HEK293 (cell line): ENCODE measurements around the gene TPR.
A peak's percentile ranks its signal among the peaks of the same experiment; 100 is the strongest.

Source experiments
- CTCF ChIA-PET: fragments of 350-600 bp; formaldehyde crosslinking; extraction: SDS; loops from one replicate; lab custom pipeline; 2021; ENCODE audit warnings: antibody characterized with exemption; lab: Yijun Ruan, JAX
- POLR2A ChIA-PET: fragments of 300-600 bp; formaldehyde crosslinking; extraction: SDS; loops from one replicate; lab custom pipeline; 2020; ENCODE audit warnings: antibody characterized with exemption, inconsistent platforms; lab: Yijun Ruan, JAX
- H3K27ac ChIP-seq: fragments of 200-500 bp; sonication (Bioruptor generic); 2 replicates; pipeline ENCODE4 v1.5.1; 2014; ENCODE audit warnings: low read depth, low read length, control low read depth, inconsistent platforms; ENCODE audit errors: extremely low read depth
- H3K36me3 ChIP-seq, 2 experiments: fragments of 200-500 bp in 1 of 2; sonication (Bioruptor generic) in 1 of 2; 1 replicate in 1 of 2; 2 replicates in 1 of 2; pipeline ENCODE4 v1.5.1; 2014 to 2017; ENCODE audit warnings: inconsistent platforms in 2 of 2, low read length in 2 of 2; ENCODE audit not compliant: control insufficient read depth in 2 of 2, insufficient read depth in 1 of 2
- H3K4me1 ChIP-seq: fragments of 200-500 bp; sonication (Bioruptor generic); 2 replicates; pipeline ENCODE4 v1.5.1; 2014; ENCODE audit warnings: mild to moderate bottlenecking, low read length, inconsistent platforms; ENCODE audit not compliant: control insufficient read depth, insufficient read depth
- H3K4me3 ChIP-seq: 2 replicates; pipeline ENCODE4 v1.5.1; 2011; ENCODE audit warnings: low read depth, mild to moderate bottlenecking, control low read depth, low read length, moderate library complexity
- H3K9me3 ChIP-seq: fragments of 200-500 bp; sonication (Bioruptor generic); 2 replicates; pipeline ENCODE4 v1.5.1; 2014; ENCODE audit warnings: low read depth, low read length, inconsistent platforms; ENCODE audit not compliant: control insufficient read depth, insufficient read depth
- FEZF1 ChIP-seq: fragments of 450-650 bp; formaldehyde crosslinking; IDR thresholded peaks from 2 replicates; pipeline ENCODE4 v1.5.1; 2016; ENCODE audit warnings: missing biosample characterization, missing genetic modification characterization
- MEIS1 ChIP-seq: sonication (generic); formaldehyde crosslinking; IDR thresholded peaks from 2 replicates; pipeline ENCODE4 v1.8.1; 2022; ENCODE audit warnings: missing genetic modification reagents, mild to moderate bottlenecking, borderline replicate concordance
- OVOL3 ChIP-seq: fragments of 450-650 bp; formaldehyde crosslinking; IDR thresholded peaks from 2 replicates; pipeline ENCODE4 v1.5.1; 2016; ENCODE audit warnings: missing biosample characterization, missing genetic modification characterization
- SP2 ChIP-seq: fragments of 450-650 bp; formaldehyde crosslinking; IDR thresholded peaks from 2 replicates; pipeline ENCODE4 v1.5.1; 2016; ENCODE audit warnings: missing biosample characterization, missing genetic modification characterization
- ZNF112 ChIP-seq: fragments of 450-650 bp; formaldehyde crosslinking; IDR thresholded peaks from 2 replicates; pipeline ENCODE4 v1.5.0; 2017; ENCODE audit warnings: missing biosample characterization, missing genetic modification characterization
- ZNF146 ChIP-seq: fragments of 450-650 bp; formaldehyde crosslinking; IDR thresholded peaks from 2 replicates; pipeline ENCODE4 v1.5.1; 2016; ENCODE audit warnings: missing biosample characterization, missing genetic modification characterization
- ZNF155 ChIP-seq: fragments of 450-650 bp; formaldehyde crosslinking; IDR thresholded peaks from 2 replicates; pipeline ENCODE4 v1.5.1; 2016; ENCODE audit warnings: missing biosample characterization, missing genetic modification characterization
- ZNF169 ChIP-seq: fragments of 450-650 bp; formaldehyde crosslinking; IDR thresholded peaks from 2 replicates; pipeline ENCODE4 v1.5.1; 2016; ENCODE audit warnings: missing biosample characterization, missing genetic modification characterization
- ZNF19 ChIP-seq: fragments of 450-650 bp; formaldehyde crosslinking; IDR thresholded peaks from 2 replicates; pipeline ENCODE4; 2016; ENCODE audit warnings: missing biosample characterization, missing genetic modification characterization, low read depth
- ZNF248 ChIP-seq: fragments of 450-650 bp; formaldehyde crosslinking; IDR thresholded peaks from 2 replicates; pipeline ENCODE4 v1.5.1; 2017; ENCODE audit warnings: missing biosample characterization, missing genetic modification characterization
- ZNF280C ChIP-seq: fragments of 450-650 bp; formaldehyde crosslinking; IDR thresholded peaks from 2 replicates; pipeline ENCODE4 v1.5.1; 2016; ENCODE audit warnings: missing biosample characterization, missing genetic modification characterization
- ZNF600 ChIP-seq: fragments of 450-650 bp; formaldehyde crosslinking; IDR thresholded peaks from 2 replicates; pipeline ENCODE4 v1.5.1; 2016; ENCODE audit warnings: missing biosample characterization, missing genetic modification characterization
- ZNF624 ChIP-seq: fragments of 450-650 bp; formaldehyde crosslinking; IDR thresholded peaks from 2 replicates; pipeline ENCODE4 v1.5.1; 2017; ENCODE audit warnings: missing biosample characterization, missing genetic modification characterization
- ZNF664 ChIP-seq: fragments of 450-650 bp; formaldehyde crosslinking; IDR thresholded peaks from 2 replicates; pipeline ENCODE4 v1.5.1; 2016; ENCODE audit warnings: missing biosample characterization, missing genetic modification characterization
- ZNF692 ChIP-seq: fragments of 450-650 bp; formaldehyde crosslinking; IDR thresholded peaks from 2 replicates; pipeline ENCODE4 v1.5.1; 2016; ENCODE audit warnings: missing biosample characterization, missing genetic modification characterization
- ZNF707 ChIP-seq: fragments of 450-650 bp; formaldehyde crosslinking; IDR thresholded peaks from 2 replicates; pipeline ENCODE4 v1.5.1; 2016; ENCODE audit warnings: missing biosample characterization, missing genetic modification characterization
- ZNF830 ChIP-seq: fragments of 450-650 bp; IDR thresholded peaks from 2 replicates; pipeline ENCODE4 v1.5.0; 2018; ENCODE audit warnings: missing biosample characterization, missing genetic modification characterization, low read depth, mild to moderate bottlenecking, moderate library complexity
- ZSCAN30 ChIP-seq: fragments of 450-650 bp; IDR thresholded peaks from 2 replicates; pipeline ENCODE4 v1.5.1; 2018; ENCODE audit warnings: missing biosample characterization, mild to moderate bottlenecking, missing genetic modification characterization, moderate library complexity
- TF ChIP-seq, protein P1 (sequence below): fragments of 450-650 bp; formaldehyde crosslinking; IDR thresholded peaks from 2 replicates; pipeline ENCODE4 v1.5.1; 2016; ENCODE audit warnings: missing biosample characterization, missing genetic modification characterization
- TF ChIP-seq, protein P2 (sequence below): fragments of 450-650 bp; formaldehyde crosslinking; IDR thresholded peaks from 2 replicates; pipeline ENCODE4 v1.5.1; 2017; ENCODE audit warnings: missing biosample characterization, missing genetic modification characterization

Gene TPR

GRCh38 chr1:186325239-186325638, 49.8 kb downstream of the TPR start:
- CTCF ChIA-PET: interaction anchor here (0.6 to 1.8 kb wide), 8 partner anchors 10 to 513 kb away, joined by 3 to 4 read pairs (median 3); partner anchors contain the start of gene TPR
- Histone ChIP-seq H3K4me3 (no peak overlapping the region), H3K27ac (no peak overlapping the region), H3K9me3 (no peaks in the 10 kb centered on the region), H3K4me1 (no peaks in the 10 kb centered on the region), H3K36me3 (peaks cover 62 to 89% of the 10 kb centered on the region in 2 experiments)
- peak; percentile 67; the same call in 1 of the 2 replicates for TF ChIP-seq ZNF664
- TF ChIP-seq, protein P1, sequence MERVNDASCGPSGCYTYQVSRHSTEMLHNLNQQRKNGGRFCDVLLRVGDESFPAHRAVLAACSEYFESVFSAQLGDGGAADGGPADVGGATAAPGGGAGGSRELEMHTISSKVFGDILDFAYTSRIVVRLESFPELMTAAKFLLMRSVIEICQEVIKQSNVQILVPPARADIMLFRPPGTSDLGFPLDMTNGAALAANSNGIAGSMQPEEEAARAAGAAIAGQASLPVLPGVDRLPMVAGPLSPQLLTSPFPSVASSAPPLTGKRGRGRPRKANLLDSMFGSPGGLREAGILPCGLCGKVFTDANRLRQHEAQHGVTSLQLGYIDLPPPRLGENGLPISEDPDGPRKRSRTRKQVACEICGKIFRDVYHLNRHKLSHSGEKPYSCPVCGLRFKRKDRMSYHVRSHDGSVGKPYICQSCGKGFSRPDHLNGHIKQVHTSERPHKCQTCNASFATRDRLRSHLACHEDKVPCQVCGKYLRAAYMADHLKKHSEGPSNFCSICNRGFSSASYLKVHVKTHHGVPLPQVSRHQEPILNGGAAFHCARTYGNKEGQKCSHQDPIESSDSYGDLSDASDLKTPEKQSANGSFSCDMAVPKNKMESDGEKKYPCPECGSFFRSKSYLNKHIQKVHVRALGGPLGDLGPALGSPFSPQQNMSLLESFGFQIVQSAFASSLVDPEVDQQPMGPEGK (tag by site-specific recombination): no peak
- POLR2A ChIA-PET: no interaction called here

- CTCF ChIA-PET: interaction anchor here (0.6 to 1.5 kb wide), 3 partner anchors 8 to 1518 kb away, joined by 3 to 4 read pairs (median 4); no protein-coding TSS in a partner anchor
- TF ChIP-seq ZNF169: no peak
- TF ChIP-seq ZNF112 (tag by site-specific recombination): no peak
- TF ChIP-seq SP2 (tag by site-specific recombination): no peak
- no peak for TF ChIP-seq ZNF280C (tag by site-specific recombination)
- TF ChIP-seq ZNF19 (tag by site-specific recombination): no peak
- no peak for TF ChIP-seq MEIS1 (CRISPR knock-in tag)
- TF ChIP-seq ZNF146: no peak
- TF ChIP-seq ZNF707 (tag by site-specific recombination): no peak
- TF ChIP-seq, protein P2, sequence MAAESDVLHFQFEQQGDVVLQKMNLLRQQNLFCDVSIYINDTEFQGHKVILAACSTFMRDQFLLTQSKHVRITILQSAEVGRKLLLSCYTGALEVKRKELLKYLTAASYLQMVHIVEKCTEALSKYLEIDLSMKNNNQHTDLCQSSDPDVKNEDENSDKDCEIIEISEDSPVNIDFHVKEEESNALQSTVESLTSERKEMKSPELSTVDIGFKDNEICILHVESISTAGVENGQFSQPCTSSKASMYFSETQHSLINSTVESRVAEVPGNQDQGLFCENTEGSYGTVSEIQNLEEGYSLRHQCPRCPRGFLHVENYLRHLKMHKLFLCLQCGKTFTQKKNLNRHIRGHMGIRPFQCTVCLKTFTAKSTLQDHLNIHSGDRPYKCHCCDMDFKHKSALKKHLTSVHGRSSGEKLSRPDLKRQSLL (tag by site-specific recombination): no peak
- no peak for TF ChIP-seq ZNF600
- no peak for TF ChIP-seq ZNF155 (tag by site-specific recombination)
- TF ChIP-seq ZNF624: no peak
- no peak for TF ChIP-seq ZNF248
- TF ChIP-seq ZNF830: no peak
- TF ChIP-seq ZSCAN30 (tag by site-specific recombination): no peak
- no peak for TF ChIP-seq OVOL3 (tag by site-specific recombination)
- no peak for TF ChIP-seq ZNF692 (tag by site-specific recombination)
- no peak for TF ChIP-seq FEZF1 (tag by site-specific recombination)
- peaks cover 73 to 89% of the 10 kb centered on the region in 2 experiments for H3K36me3 ChIP-seq
Measured at GRCh38 chr1:186323865-186324264, 51.2 kb downstream of the TPR start.

More at GRCh38 chr1:186323865-186324264, 51.2 kb downstream of the TPR start:
- POLR2A ChIA-PET: no interaction called here
- H3K4me3 ChIP-seq: no peak overlapping the region
- no peaks in the 10 kb centered on the region for H3K9me3 ChIP-seq
- no peaks in the 10 kb centered on the region for H3K4me1 ChIP-seq
- no peak overlapping the region for H3K27ac ChIP-seq
